ENCODE results near the gene IL17RC. TPM values are rescaled to one million over a fixed set of nuclear protein-coding genes. Genes with fewer than 3 reads are reported as not detected.

Gene IL17RC
- total RNA-seq, 1 experiment from 2014 or later: 17.6 TPM

GRCh38 chr3:9946112-9947024 is 29.5 kb downstream of the IL17RC start:
- Histone ChIP-seq H3K27me3 (ENCODE audit: insufficient read depth, low read length) (no peaks in the 10 kb centered on the region), H3K4me1 (ENCODE audit: control insufficient read depth in 1 of 2, insufficient read depth in 2 of 2, low read length in 2 of 2) (peaks cover 7 to 28% of the 10 kb centered on the region in 2 experiments; a peak in 3 of 4 replicates), H4K20me1 (ENCODE audit: insufficient read depth) (no peaks in the 10 kb centered on the region), H3K4me2 (ENCODE audit: low read length) (peak overlapping the region; percentile 94), H3K9me3 (ENCODE audit: control insufficient read depth in 1 of 2, insufficient read depth in 1 of 2, low read depth in 1 of 2, low read length in 2 of 2) (no peaks in the 10 kb centered on the region), H3K9me2 (ENCODE audit: insufficient read depth) (no peaks in the 10 kb centered on the region), H3K79me2 (ENCODE audit: insufficient read depth, low read length) (peaks cover 6% of the 10 kb centered on the region; the same call in 1 of the 2 replicates), H3K4me3 (replicated peaks in 1 of 2; ENCODE audit: low read depth in 1 of 2, low read length in 2 of 2) (peak overlapping the region; percentile 66 to 84), H3K27ac (ENCODE audit: low read depth, low read length) (peak overlapping the region; percentile 98), H3K9ac (ENCODE audit: low read length) (peak overlapping the region; percentile 85), H2AFZ (ENCODE audit: low read depth, low read length, poor library complexity, severe bottlenecking) (no peak overlapping the region), H3K36me3 (ENCODE audit: control insufficient read depth in 1 of 2, insufficient read depth in 2 of 2, low read length in 2 of 2) (peaks cover 0 to 6% of the 10 kb centered on the region in 2 experiments; a peak in 1 of 4 replicates)
- intact Hi-C loops (cut with micrococcal nuclease): loop anchor here (2.0 to 10.0 kb wide), 4 partner anchors 98 to 444 kb away; no protein-coding TSS in a partner anchor
- ChIA-PET CTCF (interaction anchor here (0.6 to 2.3 kb wide), 36 partner anchors 8 to 443 kb away, joined by 3 to 65 read pairs (median 4); partner anchors contain the start of genes ARPC4, CRELD1, GHRL and IL17RC), RAD21 (ENCODE audit: low non-redundant PET in 1 of 2, low total read pairs in 2 of 2, uncharacterized antibody in 2 of 2, unreplicated experiment in 2 of 2) (interaction anchor here (0.6 to 1.3 kb wide), 5 partner anchors 12 to 230 kb away, joined by 4 to 6 read pairs (median 4); partner anchors contain the start of genes CRELD1 (in 1 of the 2) and RPUSD3 (in 1 of the 2)), POLR2A (interaction anchor here (0.7 to 1.7 kb wide), 13 partner anchors 8 to 138 kb away, joined by 3 to 27 read pairs (median 3); partner anchors contain the start of genes CRELD1, EMC3 and IL17RE)
- ATAC-seq (peak; percentile 75), DNase-seq (ENCODE audit: low read depth, low spot score) (peak; percentile 80)
- no TSS peak for BruUV-seq (replicated peaks)
- TF ChIP-seq TCF7L2 (IDR thresholded peaks at IDR 0.05; ENCODE audit: borderline replicate concordance, extremely low read depth, insufficient read depth, insufficient read length) (peak; percentile 11), ATF3 (IDR thresholded peaks at IDR 0.05) (no peak), SP1 (IDR thresholded peaks at IDR 0.05; ENCODE audit: low read depth) (no peak), POLR2AphosphoS5 (IDR thresholded peaks at IDR 0.05; ENCODE audit: low read depth, low read length) (peak; percentile 98), SIN3A (IDR thresholded peaks at IDR 0.05; ENCODE audit: low read depth) (no peak), EZH2phosphoT487 (IDR thresholded peaks at IDR 0.05; ENCODE audit: borderline replicate concordance) (no peak), SRF (IDR thresholded peaks at IDR 0.05; ENCODE audit: low read depth) (no peak), ZNF274 (IDR thresholded peaks at IDR 0.05; ENCODE audit: low read depth, low read length) (no peak), EZH2 (IDR thresholded peaks at IDR 0.05) (no peak), POLR2A (IDR thresholded peaks at IDR 0.05; ENCODE audit: borderline replicate concordance, extremely low read depth, insufficient read depth, insufficient read length) (peak; percentile 92), EGR1 (IDR thresholded peaks at IDR 0.05; ENCODE audit: low read depth) (no peak), JUND (IDR thresholded peaks at IDR 0.05) (no peak), CTCF (IDR thresholded peaks at IDR 0.05 in 2 of 3, conservative IDR thresholded peaks at IDR 0.05 in 1 of 3; ENCODE audit: borderline replicate concordance in 1 of 3, insufficient read depth in 1 of 3, low read depth in 2 of 3, low read length in 2 of 3) (peak in 2 of 3 experiments; percentile 59 to 89; a peak in 4 of 6 replicates), CBX3 (IDR thresholded peaks at IDR 0.05; ENCODE audit: low read depth) (no peak), ELF1 (IDR thresholded peaks at IDR 0.05; ENCODE audit: borderline replicate concordance, low read depth) (no peak), MAX (IDR thresholded peaks at IDR 0.05) (no peak), CEBPB (IDR thresholded peaks at IDR 0.05; ENCODE audit: low read depth) (no peak), FOSL1 (IDR thresholded peaks at IDR 0.05; ENCODE audit: low read depth) (no peak), YY1 (IDR thresholded peaks at IDR 0.05; ENCODE audit: extremely low read depth, insufficient replicate concordance, low read depth, low read length) (peak; percentile 79), RAD21 (IDR thresholded peaks at IDR 0.05; ENCODE audit: low read depth) (no peak)
- TF ChIP-seq, protein P1, sequence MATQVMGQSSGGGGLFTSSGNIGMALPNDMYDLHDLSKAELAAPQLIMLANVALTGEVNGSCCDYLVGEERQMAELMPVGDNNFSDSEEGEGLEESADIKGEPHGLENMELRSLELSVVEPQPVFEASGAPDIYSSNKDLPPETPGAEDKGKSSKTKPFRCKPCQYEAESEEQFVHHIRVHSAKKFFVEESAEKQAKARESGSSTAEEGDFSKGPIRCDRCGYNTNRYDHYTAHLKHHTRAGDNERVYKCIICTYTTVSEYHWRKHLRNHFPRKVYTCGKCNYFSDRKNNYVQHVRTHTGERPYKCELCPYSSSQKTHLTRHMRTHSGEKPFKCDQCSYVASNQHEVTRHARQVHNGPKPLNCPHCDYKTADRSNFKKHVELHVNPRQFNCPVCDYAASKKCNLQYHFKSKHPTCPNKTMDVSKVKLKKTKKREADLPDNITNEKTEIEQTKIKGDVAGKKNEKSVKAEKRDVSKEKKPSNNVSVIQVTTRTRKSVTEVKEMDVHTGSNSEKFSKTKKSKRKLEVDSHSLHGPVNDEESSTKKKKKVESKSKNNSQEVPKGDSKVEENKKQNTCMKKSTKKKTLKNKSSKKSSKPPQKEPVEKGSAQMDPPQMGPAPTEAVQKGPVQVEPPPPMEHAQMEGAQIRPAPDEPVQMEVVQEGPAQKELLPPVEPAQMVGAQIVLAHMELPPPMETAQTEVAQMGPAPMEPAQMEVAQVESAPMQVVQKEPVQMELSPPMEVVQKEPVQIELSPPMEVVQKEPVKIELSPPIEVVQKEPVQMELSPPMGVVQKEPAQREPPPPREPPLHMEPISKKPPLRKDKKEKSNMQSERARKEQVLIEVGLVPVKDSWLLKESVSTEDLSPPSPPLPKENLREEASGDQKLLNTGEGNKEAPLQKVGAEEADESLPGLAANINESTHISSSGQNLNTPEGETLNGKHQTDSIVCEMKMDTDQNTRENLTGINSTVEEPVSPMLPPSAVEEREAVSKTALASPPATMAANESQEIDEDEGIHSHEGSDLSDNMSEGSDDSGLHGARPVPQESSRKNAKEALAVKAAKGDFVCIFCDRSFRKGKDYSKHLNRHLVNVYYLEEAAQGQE (IDR thresholded peaks at IDR 0.05; ENCODE audit: low read depth): no peak
